Neural cell (in vitro differentiated cells): ENCODE data around the gene PCLO. TPM values are rescaled to one million over a fixed set of nuclear protein-coding genes. Genes with fewer than 3 reads are reported as not detected.

ENCODE experiments used
- H2AFZ ChIP-seq: fragments of 200-600, 300-800 bp; sonication (generic), shearing (Covaris generic); 2 replicates; pipeline ENCODE4 v1.6.0; 2014; ENCODE audit warnings: low read depth, mild to moderate bottlenecking, antibody characterized with exemption, low read length, moderate library complexity
- H3F3A ChIP-seq: fragments of 200-600 bp; shearing (Covaris generic); 2 replicates; pipeline ENCODE4 v1.6.1; 2016; ENCODE audit warnings: mild to moderate bottlenecking, moderate library complexity, mixed read lengths, antibody characterized with exemption, low read length; ENCODE audit not compliant: insufficient read depth, poor library complexity, severe bottlenecking
- H3K27ac ChIP-seq: fragments of 200-600, 300-800 bp; sonication (generic), shearing (Covaris generic); 2 replicates; pipeline ENCODE4 v1.5.1; 2014; ENCODE audit warnings: mild to moderate bottlenecking, low read length, moderate library complexity
- H3K27me3 ChIP-seq: fragments of 300-800, 200-600 bp; sonication (generic), shearing (Covaris generic); 2 replicates; pipeline ENCODE4 v1.6.0; 2014; ENCODE audit warnings: mild to moderate bottlenecking, low read depth, low read length, moderate library complexity; ENCODE audit not compliant: insufficient read depth
- H3K36me3 ChIP-seq: fragments of 300-800, 200-600 bp; sonication (generic), shearing (Covaris generic); 2 replicates; pipeline ENCODE4 v1.5.1; 2014; ENCODE audit warnings: mild to moderate bottlenecking, antibody characterized with exemption, low read length, moderate library complexity; ENCODE audit not compliant: insufficient read depth
- H3K4me2 ChIP-seq: fragments of 300-800, 200-600 bp; sonication (generic), shearing (Covaris generic); 2 replicates; pipeline ENCODE4 v1.6.0; 2014; ENCODE audit warnings: mild to moderate bottlenecking, low read length
- H3K4me3 ChIP-seq: fragments of 300-800, 200-600 bp; sonication (generic), shearing (Covaris generic); 2 replicates; pipeline ENCODE4 v1.5.1; 2014; ENCODE audit warnings: mild to moderate bottlenecking, low read length, moderate library complexity
- H3K79me2 ChIP-seq: fragments of 200-600 bp; shearing (Covaris generic); replicated peaks from 2 replicates; pipeline ENCODE4 v1.6.0; 2014; ENCODE audit warnings: mild to moderate bottlenecking, low read length, moderate library complexity; ENCODE audit not compliant: insufficient read depth
- H3K9ac ChIP-seq: fragments of 300-800, 200-600 bp; sonication (generic), shearing (Covaris generic); 2 replicates; pipeline ENCODE4 v1.6.1; 2016; ENCODE audit warnings: mild to moderate bottlenecking, low read length, mixed read lengths
- H3K9me2 ChIP-seq: fragments of 200-600 bp; shearing (Covaris generic); 2 replicates; pipeline ENCODE4 v1.6.1; 2016; ENCODE audit warnings: mild to moderate bottlenecking, low read length, mixed read lengths; ENCODE audit not compliant: insufficient read depth
- H3K9me3 ChIP-seq: fragments of 200-600, 300-800 bp; sonication (generic), shearing (Covaris generic); 2 replicates; pipeline ENCODE4 v1.6.1; 2016; ENCODE audit warnings: mild to moderate bottlenecking, mixed run types, low read length, moderate library complexity, mixed read lengths
- H4K20me1 ChIP-seq: fragments of 200-600 bp; shearing (Covaris generic); 2 replicates; pipeline ENCODE4 v1.6.1; 2016; ENCODE audit warnings: mild to moderate bottlenecking, mixed run types; ENCODE audit not compliant: insufficient read depth
- CTCF ChIP-seq: fragments of 450-650 bp; IDR thresholded peaks from 2 replicates; pipeline ENCODE4 v1.5.1; 2014; ENCODE audit warnings: antibody characterized with exemption, mild to moderate bottlenecking, moderate library complexity; ENCODE audit not compliant: poor library complexity, severe bottlenecking
- EP300 ChIP-seq: fragments of 450-650 bp; conservative IDR thresholded peaks from 2 replicates; pipeline ENCODE4 v1.6.1; 2014; ENCODE audit warnings: antibody characterized with exemption, mild to moderate bottlenecking, moderate library complexity; ENCODE audit not compliant: poor library complexity, severe bottlenecking
- EZH2 ChIP-seq: fragments of 200-600, 300-800 bp; shearing (Covaris generic), sonication (generic); IDR thresholded peaks from 2 replicates; pipeline ENCODE4 v1.6.1; 2014; ENCODE audit warnings: antibody characterized with exemption, low read length, borderline replicate concordance, mild to moderate bottlenecking; ENCODE audit not compliant: insufficient read depth, poor library complexity, severe bottlenecking
- MXI1 ChIP-seq: fragments of 450-650 bp; conservative IDR thresholded peaks from 2 replicates; pipeline ENCODE4 v1.6.1; 2014; ENCODE audit warnings: antibody characterized with exemption, mild to moderate bottlenecking; ENCODE audit not compliant: poor library complexity, severe bottlenecking
- POLR2AphosphoS5 ChIP-seq: IDR thresholded peaks from 2 replicates; pipeline ENCODE4 v1.6.1; 2012
- RAD21 ChIP-seq: fragments of 450-650 bp; conservative IDR thresholded peaks from 2 replicates; pipeline ENCODE4 v1.6.1; 2014; ENCODE audit warnings: antibody characterized with exemption, mild to moderate bottlenecking, moderate library complexity
- REST ChIP-seq: IDR thresholded peaks from 2 replicates; pipeline ENCODE4 v1.6.1; 2012; ENCODE audit warnings: borderline replicate concordance
- SMC3 ChIP-seq: fragments of 450-650 bp; conservative IDR thresholded peaks from 2 replicates; pipeline ENCODE4 v1.6.1; 2014; ENCODE audit warnings: antibody characterized with exemption, mild to moderate bottlenecking, moderate library complexity; ENCODE audit not compliant: poor library complexity
- TAF1 ChIP-seq: IDR thresholded peaks from 2 replicates; pipeline ENCODE4 v1.6.1; 2012; ENCODE audit warnings: low read depth
- polyA plus RNA-seq: library from polyadenylated mRNA; depleted of rRNA; stranded (reverse); fragments of >200 nt; gene quantifications from 2 replicates; pipeline ENCODE4 v1.2.3, GENCODE V29; 2014

PCLO gene
- polyA plus RNA-seq, 1 donor from 2014 or later = 25.5 TPM

GRCh38 chr7:83210479-83210878, 47.8 kb upstream of the PCLO start:
- H3K4me3 ChIP-seq = no peak overlapping the region
- H4K20me1 ChIP-seq = no peaks in the 10 kb centered on the region
- TF ChIP-seq SMC3 (no peak), EP300 (no peak), POLR2AphosphoS5 (no peak)
- H3K27ac ChIP-seq = no peak overlapping the region
- H3K36me3 ChIP-seq = no peaks in the 10 kb centered on the region
- no peak overlapping the region for H3K9ac ChIP-seq
- no peaks in the 10 kb centered on the region for H3F3A ChIP-seq
- no peak overlapping the region for H3K4me2 ChIP-seq
- no peaks in the 10 kb centered on the region for H3K9me2 ChIP-seq
- no peaks in the 10 kb centered on the region for H3K9me3 ChIP-seq
- no peak overlapping the region for H2AFZ ChIP-seq
- H3K79me2 ChIP-seq = no peaks in the 10 kb centered on the region
- no peaks in the 10 kb centered on the region for H3K27me3 ChIP-seq

- Histone ChIP-seq H3K79me2 (no peaks in the 10 kb centered on the region), H3K4me2 (no peak overlapping the region), H3K9ac (no peak overlapping the region), H3K27me3 (no peaks in the 10 kb centered on the region), H3K27ac (no peak overlapping the region), H4K20me1 (no peaks in the 10 kb centered on the region), H2AFZ (no peak overlapping the region), H3K9me2 (no peaks in the 10 kb centered on the region), H3K9me3 (no peaks in the 10 kb centered on the region), H3F3A (no peaks in the 10 kb centered on the region), H3K36me3 (no peaks in the 10 kb centered on the region), H3K4me3 (no peak overlapping the region)
- TF ChIP-seq TAF1 (no peak), MXI1 (no peak), POLR2AphosphoS5 (no peak), RAD21 (no peak), EP300 (no peak), SMC3 (no peak), EZH2 (no peak), REST (no peak), CTCF (no peak)
These were observed 42.0 kb upstream of the PCLO start for GRCh38 chr7:83204715-83205114.

GRCh38 chr7:83201355-83201754, 38.7 kb upstream of the PCLO start:
- no peak overlapping the region for H3K4me3 ChIP-seq
- H3K27me3 ChIP-seq = no peaks in the 10 kb centered on the region
- H3K36me3 ChIP-seq = no peaks in the 10 kb centered on the region
- H3K4me2 ChIP-seq = no peak overlapping the region
- H3K9me2 ChIP-seq = no peaks in the 10 kb centered on the region
- no peaks in the 10 kb centered on the region for H3K79me2 ChIP-seq
- no peaks in the 10 kb centered on the region for H3K9me3 ChIP-seq
- TF ChIP-seq SMC3 (no peak), CTCF (no peak), MXI1 (no peak)
- H3K27ac ChIP-seq = no peak overlapping the region
- H3F3A ChIP-seq = no peaks in the 10 kb centered on the region
- no peaks in the 10 kb centered on the region for H4K20me1 ChIP-seq
- H2AFZ ChIP-seq = no peak overlapping the region
- H3K9ac ChIP-seq = no peak overlapping the region
